Hematopoietic multipotent progenitor cell treated with erythropoietin and hydrocortisone succinate and interleukin-3 and kit ligand, for 17 days (in vitro differentiated cells): Measurements from ENCODE around the gene APOL4.

ENCODE experiments used
- DNase-seq: peaks from one replicate; pipeline ENCODE4 v3.0.0-alpha.2; 2015; ENCODE audit warnings: low spot score

Gene APOL4

DNA sequence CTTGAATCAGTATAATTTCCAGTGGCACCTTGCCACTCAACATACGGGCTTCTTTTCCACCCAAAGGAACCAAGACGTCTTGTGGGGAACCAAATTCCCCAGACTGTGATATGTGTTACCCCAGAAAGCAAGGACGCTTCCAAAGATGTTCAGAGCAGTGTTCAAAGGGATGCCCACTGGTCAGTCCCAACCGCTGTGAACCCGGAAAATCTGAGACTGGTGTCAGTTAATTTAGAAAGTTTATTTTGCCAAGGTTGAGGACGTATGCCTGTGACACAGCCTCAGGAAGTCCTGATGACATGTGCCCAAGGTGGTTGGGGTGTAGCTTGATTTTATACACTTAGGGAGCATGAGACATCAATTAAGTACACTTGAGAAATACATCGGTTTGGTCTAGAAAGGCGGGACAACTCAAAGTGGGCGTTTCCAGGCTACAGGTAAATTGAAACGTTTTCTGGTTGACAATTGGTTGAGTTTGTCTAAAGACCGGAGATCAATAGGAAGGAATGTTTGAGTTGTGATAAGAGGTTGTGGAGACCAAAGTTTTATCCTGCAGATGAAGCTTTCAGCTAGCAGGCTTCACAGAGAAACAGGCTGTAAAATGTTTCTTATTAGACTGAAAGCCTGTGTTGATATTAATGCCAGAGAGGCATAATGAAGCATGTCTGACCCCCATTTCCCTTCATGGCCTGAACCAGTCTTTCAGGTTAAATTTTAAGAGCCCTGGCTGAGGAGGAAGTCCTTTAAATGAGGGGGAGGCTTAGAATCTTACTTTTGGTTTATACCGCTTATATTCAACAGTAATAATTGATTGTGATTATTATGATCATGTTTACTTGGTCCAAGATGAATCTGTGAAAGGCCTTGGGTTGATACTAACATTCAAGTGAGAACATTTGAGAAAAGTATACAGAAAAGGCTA, 47.8 kb downstream of the APOL4 start:
- DNase-seq, result peak; percentile 68

DNA sequence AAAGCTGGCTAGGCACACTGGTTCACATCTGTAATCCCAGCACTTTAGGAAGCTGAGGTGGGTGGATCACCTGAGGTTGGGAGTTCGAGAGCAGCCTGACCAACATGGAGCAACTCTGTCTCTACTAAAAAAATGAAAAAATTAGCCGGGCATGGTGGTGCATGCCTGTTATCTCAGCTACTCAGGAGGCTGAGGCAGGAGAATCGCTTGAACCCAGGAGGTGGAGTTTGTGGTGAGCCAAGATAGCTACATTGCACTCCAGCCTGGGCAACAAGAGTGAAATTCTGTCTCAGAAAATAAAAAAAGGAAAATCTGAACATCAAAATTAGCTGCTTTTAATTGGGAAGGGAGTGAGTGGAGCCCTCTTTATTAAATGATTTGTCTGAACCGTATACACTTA, 48.8 kb downstream of the APOL4 start:
- DNase-seq, result peak; percentile 77

DNA sequence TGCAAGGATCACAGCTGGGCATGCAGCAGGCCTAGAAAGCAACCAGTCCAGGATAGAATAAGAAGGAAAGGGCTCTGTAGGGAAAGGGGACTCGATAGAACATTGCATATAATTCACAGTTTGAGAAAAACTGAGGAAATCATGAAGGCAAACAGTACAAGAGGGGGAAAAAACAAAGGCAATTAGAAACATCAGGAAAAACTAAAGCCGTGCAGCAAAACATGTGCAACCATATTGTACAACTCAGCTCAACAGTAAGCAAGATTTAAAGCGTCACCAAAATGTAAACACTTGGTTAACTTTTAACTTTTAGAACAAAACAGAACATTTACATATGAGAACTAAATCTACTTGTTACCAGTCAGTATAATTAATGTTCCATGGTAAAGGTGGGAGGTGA, 49.5 kb downstream of the APOL4 start:
- no peak for DNase-seq

DNA sequence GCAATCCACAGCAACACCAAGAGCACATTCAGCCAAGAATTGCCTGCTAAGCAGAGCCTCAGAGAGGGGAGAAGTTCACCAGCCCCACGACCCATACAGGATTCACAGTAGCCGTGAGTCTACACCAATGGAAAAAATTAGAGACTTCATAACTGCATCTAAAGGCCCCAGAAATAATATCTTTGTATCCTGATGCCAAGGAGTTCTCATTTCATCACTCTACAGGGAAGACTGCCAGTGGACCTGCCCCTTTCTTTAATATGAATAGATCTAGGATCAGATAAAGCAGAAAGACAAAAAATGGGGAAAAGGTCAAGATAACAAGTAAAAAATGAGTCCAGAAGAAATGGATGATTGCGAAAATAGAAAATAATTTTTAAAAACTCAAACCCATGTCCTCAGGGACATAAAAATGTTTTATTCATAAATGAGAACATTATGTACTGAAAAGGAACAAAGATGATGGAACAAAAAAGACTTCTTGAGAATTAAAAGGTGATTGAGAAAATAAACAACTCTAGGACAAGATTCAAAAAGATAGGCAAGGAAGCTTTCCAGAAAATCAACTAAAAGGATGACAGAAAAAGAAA, 50.5 kb downstream of the APOL4 start:
- DNase-seq, result peak; percentile 49

DNA sequence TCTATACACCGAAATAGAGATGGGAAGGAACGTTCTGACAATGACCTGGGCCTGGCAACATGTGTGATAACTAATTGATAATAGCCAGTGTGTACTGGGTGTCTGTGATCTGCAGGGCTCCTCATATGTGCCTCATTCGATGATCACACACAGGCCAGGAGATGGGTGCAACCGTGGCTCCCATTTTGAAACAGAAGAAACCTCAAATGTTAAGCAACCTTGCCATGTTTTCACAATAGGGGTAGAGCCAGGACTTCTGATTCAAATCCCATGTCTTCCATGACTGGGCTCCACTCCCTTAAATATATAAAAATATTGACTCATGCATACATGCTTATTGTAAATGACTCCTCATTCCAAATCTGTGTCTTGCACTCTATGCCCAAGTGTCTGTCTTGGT, 52.2 kb downstream of the APOL4 start:
- peak; percentile 25 for DNase-seq

DNA sequence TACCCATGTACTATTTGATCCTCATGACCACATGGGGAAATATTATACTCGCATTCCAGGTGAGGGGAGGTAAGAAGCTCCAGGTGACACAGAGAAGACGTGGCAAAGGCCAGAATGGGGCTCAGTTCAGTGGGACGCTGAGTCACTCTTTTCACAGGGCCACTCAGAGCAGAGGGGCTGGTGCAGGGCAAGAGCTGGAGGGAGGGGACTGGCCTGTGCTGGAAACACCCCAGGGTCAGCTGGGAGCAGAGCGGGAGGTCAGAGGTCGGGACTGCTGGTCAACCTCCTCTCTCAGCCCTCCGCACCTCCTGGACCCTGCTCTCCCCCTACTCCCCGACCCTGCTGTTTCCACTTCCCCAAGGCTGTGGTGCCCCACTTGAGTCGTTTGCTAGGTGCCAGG, 53.2 kb downstream of the APOL4 start:
- DNase-seq, result no peak

DNA sequence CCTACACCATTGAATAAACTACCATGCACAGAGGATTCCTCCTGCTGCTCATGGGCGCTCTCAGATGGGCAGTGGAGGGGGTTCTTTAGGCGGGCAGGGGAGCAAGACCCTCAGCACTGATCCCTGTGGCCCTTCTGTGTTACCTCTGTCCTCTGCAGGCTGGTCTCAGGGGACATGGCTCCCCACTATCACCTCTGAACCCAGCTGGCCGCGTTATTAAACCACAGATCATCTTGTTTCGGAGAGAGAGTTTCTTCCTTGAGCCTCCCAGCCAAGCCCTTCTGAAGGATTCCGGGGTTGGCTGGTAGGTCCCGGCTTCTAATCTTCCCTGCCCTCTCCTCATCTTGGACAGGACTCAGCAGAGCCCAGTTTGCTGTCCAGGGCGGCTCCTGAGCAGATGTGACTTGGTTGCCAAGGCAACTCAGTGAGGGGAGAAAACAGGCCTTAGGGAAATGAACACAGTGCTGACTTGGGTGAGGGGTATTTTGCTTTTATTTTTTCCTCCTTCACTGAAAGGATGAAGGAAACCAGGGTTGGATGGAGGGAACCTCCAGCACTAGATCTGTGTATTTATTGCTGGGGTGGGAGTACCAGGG, 54.3 kb downstream of the APOL4 start:
- no peak for DNase-seq

DNA sequence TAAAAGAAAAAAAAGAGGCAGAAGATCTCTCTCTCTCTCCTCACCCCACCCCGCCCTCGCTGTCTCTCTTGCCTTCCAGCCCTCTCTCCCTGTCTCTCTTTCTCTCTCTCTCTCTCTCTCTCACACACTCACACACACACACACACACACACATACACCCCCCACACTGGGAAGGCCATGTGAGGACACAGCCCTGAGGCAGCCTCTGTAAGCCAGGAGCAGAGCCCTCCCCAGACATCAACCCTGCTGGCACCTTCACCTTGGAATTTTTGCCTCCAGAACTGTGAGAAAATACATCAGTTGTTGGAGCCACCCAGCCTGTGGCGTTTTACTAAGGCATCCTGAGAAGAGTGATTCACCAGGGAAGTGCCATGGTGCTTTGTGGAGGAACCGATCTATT, 55.7 kb downstream of the APOL4 start:
- no peak for DNase-seq

DNA sequence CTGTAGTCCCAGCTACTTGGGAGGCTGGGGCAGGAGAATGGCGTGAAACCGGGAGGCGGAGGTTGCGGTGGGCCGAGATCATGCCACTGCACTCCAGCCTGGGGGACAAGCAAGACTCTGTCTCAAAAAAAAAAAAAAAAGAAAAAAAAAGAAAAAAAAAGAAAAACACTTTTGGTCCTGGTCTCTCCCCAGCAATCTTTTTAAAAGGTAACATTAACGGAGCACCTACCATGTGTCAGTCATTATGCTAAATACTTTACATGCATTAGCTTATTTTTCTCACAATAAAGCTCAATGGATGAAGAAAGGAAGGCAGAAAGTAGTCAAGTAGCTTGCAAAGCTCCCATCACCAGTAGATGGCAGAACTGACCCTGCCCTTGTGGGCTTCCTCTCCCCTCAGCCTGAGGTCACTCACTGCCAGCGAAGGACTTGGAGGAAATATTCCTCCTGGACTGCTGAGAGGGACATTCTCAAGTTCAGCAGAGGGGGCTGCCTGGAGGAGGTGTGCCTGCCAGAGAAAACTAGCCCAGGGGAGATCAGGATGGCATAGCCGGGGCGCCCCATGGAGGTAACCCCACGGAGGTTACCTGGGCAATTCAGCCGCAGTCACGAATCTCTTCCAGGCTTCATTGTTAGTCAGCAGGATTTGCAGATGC, 56.6 kb downstream of the APOL4 start:
- peak; percentile 70 for DNase-seq

DNA sequence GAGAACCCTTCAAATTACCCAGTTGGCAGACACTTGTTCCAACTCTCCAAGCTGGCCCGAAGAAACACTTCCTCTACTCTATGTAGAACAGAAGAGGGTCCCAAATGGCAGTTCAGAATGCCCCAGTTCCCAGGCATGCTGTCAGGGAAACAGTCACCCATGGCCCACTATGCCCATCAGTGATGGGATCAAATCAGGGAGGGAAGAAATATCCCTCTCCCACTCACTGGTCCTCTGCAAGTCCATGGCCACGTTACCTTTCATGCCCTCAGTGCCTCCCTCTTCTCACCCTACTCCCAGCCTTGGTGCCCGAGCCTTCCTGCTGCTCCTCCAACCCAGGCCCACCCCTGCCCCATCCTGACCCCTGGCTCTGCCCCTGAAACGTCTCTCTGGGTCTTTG, 57.7 kb downstream of the APOL4 start:
- no peak for DNase-seq

DNA sequence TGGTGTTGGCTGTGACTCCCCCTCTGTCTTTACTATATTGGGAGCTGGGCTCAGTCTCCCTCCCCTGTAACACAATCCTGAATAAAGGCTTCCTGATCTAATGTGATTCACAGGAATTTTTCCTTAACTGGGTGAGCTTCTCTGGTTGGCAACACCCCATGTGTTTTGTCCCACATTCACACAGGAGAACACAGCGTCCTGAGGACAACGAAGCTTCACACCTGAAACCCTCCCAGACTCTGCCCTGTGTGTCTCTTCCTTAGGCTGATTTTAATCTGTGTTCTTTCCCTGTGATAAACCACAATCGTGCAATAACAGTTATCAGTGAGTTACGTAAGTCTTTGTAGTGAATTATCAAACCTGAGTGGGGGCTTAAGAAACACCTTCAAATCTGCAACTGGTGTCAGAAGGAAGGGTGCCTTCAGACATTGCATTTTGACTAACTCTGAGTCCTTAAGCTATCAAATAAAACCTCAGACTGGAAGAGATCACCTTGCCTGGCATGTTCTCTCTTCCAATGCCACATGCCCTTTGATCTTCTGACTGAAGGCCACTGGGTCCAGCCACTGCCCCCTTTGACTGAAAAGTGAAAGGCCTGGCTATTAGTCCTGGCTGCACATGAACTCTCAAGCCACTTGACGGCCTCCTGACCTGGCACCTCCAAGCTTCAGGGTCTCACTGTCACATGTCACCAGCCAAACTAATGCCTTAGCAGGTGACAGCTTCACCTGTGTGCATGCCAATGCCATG, 58.4 kb downstream of the APOL4 start:
- DNase-seq, result no peak

DNA sequence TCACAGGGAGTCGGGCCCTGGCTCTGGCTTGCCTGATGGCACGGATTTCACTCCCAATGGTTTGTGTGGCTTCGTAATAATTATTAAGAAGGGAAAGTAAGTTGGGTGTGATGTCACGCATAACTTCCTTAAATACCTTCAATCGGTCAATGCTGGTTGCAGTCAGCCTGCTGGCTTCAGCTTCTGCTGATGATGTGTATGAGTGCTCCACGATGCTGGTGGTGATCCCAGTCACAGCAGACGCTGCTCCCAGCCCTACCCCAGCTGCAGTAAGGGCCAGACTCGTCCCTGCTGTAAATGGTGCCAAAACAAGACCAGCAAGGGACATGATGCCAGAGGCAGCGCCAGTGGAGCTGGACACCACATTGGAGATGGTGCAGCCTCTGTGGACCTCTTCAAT, 60.1 kb downstream of the APOL4 start:
- DNase-seq, result no peak
